ENCODE measurements around the gene GK2. TPM values are rescaled to one million over a fixed set of nuclear protein-coding genes. Genes with fewer than 3 reads are reported as not detected.

The GK2 gene
- not detected for polyA plus RNA-seq (ENCODE audit: insufficient read length)

- no peak for DNase-seq
Observed at GRCh38 chr4:79408063-79408462, at the start of gene GK2. Gene GK2 (minus strand): TSS chr4:79408228. CDS start chr4:79408200, 28 bp downstream.

GRCh38 chr4:79455216-79455615 is 47.2 kb upstream of the GK2 start:
- no peak for DNase-seq

GRCh38 chr4:79454656-79455055 is 46.6 kb upstream of the GK2 start:
- DNase-seq = no peak

- DNase-seq = no peak
Observed at GRCh38 chr4:79450053-79450452, 42.0 kb upstream of the GK2 start.

GRCh38 chr4:79446145-79446544 is 38.1 kb upstream of the GK2 start:
- DNase-seq = no peak

- DNase-seq = no peak
Observed at GRCh38 chr4:79445371-79445781, 37.3 kb upstream of the GK2 start.

- DNase-seq = no peak
Observed at GRCh38 chr4:79442422-79442821, 34.4 kb upstream of the GK2 start.

GRCh38 chr4:79439489-79439888 is 31.5 kb upstream of the GK2 start:
- no peak for DNase-seq

GRCh38 chr4:79431839-79432238 is 23.8 kb upstream of the GK2 start:
- no peak for DNase-seq

- DNase-seq = no peak
Observed at GRCh38 chr4:79429113-79429903, 21.3 kb upstream of the GK2 start.

- no peak for DNase-seq
Observed at GRCh38 chr4:79426989-79427388, 19.0 kb upstream of the GK2 start.

- DNase-seq = peak; percentile 37
Observed at GRCh38 chr4:79425586-79425985, 17.6 kb upstream of the GK2 start.

GRCh38 chr4:79421483-79421882 is 13.5 kb upstream of the GK2 start:
- no peak for DNase-seq

GRCh38 chr4:79413886-79414285 is 5.9 kb upstream of the GK2 start:
- DNase-seq = no peak

GRCh38 chr4:79413032-79413885 is 5.2 kb upstream of the GK2 start:
- no peak for DNase-seq

GRCh38 chr4:79404666-79405065 is 3.4 kb downstream of the GK2 start:
- DNase-seq = no peak

GRCh38 chr4:79403356-79403755 is 4.7 kb downstream of the GK2 start:
- no peak for DNase-seq

GRCh38 chr4:79402332-79402851 is 5.6 kb downstream of the GK2 start:
- no peak for DNase-seq

- no peak for DNase-seq
Observed at GRCh38 chr4:79399076-79399475, 9.0 kb downstream of the GK2 start.

GRCh38 chr4:79397951-79398350 is 10.1 kb downstream of the GK2 start:
- no peak for DNase-seq

GRCh38 chr4:79396794-79397193 is 11.2 kb downstream of the GK2 start:
- DNase-seq = no peak

- peak; percentile 26 for DNase-seq
Observed at GRCh38 chr4:79395841-79396240, 12.2 kb downstream of the GK2 start.

- no peak for DNase-seq
Observed at GRCh38 chr4:79390890-79391289, 17.1 kb downstream of the GK2 start.

GRCh38 chr4:79385641-79386040 is 22.4 kb downstream of the GK2 start:
- DNase-seq = no peak

Data from hindlimb muscle (tissue), 1 donor.